Left lobe of liver (tissue), 2 donors: ENCODE measurements around the gene FNDC4. TPM values are rescaled to one million over a fixed set of nuclear protein-coding genes. Genes with fewer than 3 reads are reported as not detected.
A peak's percentile ranks its signal among the peaks of the same experiment; 100 is the strongest.

ENCODE experiments used
- ATAC-seq: fragments of 200-7000 bp; cut with Tn5 transposase; one replicate; pipeline ENCODE4 v1.9.1; 2020; ENCODE audit warnings: mild to moderate bottlenecking, moderate library complexity
- DNase-seq: peaks from one replicate; pipeline ENCODE4 v3.0.0-alpha.2; 2020; ENCODE audit warnings: low spot score
- total RNA-seq: library from RNA; stranded (reverse); gene quantifications from one replicate; pipeline ENCODE4 v1.2.1, GENCODE V29; 2021
- donor health status: DM: no; HTN: no; CAD: no; lungs with moderate emphysema.
- donor health status: DM: no; HTN: yes; CAD: no.

Gene FNDC4
- total RNA-seq, 1 donor from 2014 or later = 61.2 TPM

DNA sequence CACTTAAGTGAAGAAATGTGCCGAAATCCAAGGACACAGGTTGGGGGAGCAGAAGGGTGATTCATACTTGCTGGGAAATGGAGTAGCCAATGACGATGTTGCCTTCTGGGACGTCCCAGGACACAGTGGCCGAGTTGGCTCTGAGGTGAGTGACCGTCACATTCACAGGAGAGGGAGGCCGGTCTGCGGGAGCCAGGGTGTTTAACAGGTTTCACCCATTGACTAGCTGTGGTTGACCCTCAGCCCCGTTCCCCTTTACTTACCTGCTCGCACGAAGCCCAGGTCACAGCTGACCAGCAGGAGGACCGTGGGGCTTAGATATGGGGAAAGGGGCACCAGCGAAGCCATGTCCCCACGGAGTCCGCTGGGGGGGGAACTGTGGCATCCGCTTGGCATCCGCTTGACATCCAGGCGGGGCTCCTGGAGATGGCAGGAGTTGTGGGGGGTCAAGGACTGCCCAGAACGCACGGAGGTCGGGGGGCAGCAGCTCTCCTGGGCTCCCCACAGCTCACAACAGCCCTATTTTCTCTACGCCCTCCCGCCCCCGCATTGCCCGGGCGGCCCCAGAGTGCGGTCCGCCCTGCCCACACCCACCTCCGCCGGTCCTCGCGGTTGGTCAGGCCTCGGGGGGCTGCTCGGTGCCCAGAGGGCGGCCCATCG is 586 bp downstream of the FNDC4 start:
- peak; percentile 91 for DNase-seq
- peak; percentile 57 for ATAC-seq

DNA sequence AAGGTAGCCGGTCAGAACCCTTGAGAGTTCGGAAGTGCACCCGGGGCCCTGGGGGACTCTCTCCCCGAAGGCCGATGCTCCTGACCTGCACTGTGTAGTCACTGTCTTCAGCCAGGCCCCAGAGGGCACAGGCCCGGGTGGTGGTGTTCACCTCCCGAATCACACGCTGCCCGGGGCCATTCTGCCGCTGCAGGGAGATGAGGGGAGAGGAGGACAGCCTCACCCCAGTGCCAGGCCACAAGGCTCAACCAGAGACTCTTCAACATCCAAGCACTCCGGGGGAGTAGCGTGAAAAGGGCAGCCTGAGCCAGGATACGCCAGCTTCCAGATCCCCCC is 1.1 kb downstream of the FNDC4 start:
- DNase-seq (no peak), ATAC-seq (no peak)

DNA sequence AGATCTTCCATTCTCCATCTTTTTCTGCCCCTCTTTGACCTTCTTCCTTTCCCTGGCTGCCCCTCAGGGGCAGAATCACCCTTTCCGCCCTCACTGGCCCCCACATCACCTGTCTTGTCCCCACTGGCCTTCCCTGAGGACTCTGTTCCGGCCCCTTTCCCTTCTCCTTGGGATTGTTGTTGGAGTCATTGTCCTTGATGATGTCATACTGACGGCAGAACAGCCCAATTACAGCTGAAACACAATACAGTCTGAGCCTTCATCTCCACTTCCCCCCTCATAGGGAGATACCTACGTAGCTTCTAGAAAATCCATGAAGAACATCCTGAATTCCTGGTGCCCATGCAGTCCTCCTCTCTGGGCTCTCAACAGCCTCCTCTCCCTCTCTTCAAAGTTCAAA is 2.4 kb downstream of the FNDC4 start:
- DNase-seq (no peak), ATAC-seq (no peak)

GRCh38 chr2:27489498-27490397 is 5.3 kb downstream of the FNDC4 start, which contains the start of gene IFT172:
Gene IFT172, minus strand, starts transcription at chr2:27489743. Its CDS starts 90 bp downstream, at chr2:27489653.
- DNase-seq = peak; percentile 100
- ATAC-seq = peak; percentile 86

- no peak for ATAC-seq
- no peak for DNase-seq
Observed at GRCh38 chr2:27489118-27489497, 5.9 kb downstream of the FNDC4 start.

DNA sequence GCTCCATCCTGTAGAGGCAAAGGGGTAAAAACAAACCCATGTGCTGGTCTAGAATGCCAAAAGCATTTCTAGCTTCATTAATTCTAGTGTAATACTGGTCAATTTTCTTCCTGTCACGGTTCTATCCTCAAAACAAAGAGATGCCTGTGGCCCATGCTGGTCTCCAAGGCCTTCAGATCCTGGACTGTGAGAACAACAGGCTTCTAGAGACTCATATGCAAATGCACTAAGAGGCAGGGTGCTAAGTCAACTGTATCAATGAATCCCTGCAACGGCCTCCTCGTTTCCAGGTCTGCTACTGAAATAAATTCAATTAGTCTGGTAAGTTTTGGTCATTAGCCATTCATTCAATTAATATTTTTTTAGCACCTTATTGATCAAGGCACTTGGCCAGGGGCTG is 9.5 kb downstream of the FNDC4 start:
- ATAC-seq = no peak
- no peak for DNase-seq

DNA sequence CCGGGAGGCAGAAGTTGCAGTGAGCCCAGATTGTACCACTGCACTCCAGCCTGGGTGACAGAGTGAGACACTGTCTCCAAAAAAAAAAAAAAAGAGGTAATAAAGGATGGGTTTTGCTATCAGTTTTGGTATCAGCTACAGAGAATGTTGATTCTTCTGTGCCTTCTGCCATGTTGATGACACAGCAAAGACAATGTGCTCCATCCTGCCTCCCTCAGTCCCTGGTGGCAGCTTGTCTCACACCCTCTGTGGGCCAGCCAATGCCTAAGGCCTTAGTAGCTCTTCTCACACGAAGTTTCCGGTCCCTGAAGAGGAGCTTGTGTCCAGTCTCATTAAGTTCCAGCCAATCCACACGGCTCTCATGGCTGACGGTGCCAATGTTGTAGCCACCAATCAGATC is 23.0 kb downstream of the FNDC4 start:
- ATAC-seq (no peak), DNase-seq (no peak)

GRCh38 chr2:27464443-27464842 is 30.6 kb downstream of the FNDC4 start:
- ATAC-seq = no peak
- DNase-seq = no peak

DNA sequence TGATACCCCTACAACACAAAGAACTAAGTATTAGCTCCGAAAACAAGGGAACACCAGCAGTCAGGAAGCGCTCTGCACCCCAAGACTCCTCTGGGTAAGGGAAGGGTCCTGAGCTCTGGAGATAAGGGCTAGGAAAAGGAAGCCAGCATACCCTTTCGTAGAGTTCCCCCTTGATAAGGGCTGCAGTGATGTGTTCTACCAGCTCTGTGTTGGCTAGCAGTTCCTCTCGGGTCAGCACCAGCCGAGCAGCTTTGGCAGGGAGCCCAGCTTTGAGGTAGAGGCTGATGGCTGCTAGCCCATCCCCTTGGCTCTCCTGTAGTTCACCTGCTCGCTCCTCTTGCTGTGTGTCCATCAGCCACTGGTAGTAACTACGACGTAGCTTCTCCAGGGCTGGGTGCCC is 33.9 kb downstream of the FNDC4 start:
- DNase-seq = peak; percentile 73
- ATAC-seq = peak; percentile 92

- ATAC-seq = no peak
- DNase-seq = no peak
Observed at GRCh38 chr2:27453968-27454367, 41.0 kb downstream of the FNDC4 start.

- DNase-seq (no peak), ATAC-seq (no peak)
Observed at GRCh38 chr2:27451095-27451494, 43.9 kb downstream of the FNDC4 start.

- DNase-seq = no peak
- ATAC-seq = no peak
Observed at GRCh38 chr2:27448381-27448780, 46.6 kb downstream of the FNDC4 start.

GRCh38 chr2:27446057-27446456 is 48.9 kb downstream of the FNDC4 start:
- DNase-seq (peak; percentile 61), ATAC-seq (peak; percentile 65)

DNA sequence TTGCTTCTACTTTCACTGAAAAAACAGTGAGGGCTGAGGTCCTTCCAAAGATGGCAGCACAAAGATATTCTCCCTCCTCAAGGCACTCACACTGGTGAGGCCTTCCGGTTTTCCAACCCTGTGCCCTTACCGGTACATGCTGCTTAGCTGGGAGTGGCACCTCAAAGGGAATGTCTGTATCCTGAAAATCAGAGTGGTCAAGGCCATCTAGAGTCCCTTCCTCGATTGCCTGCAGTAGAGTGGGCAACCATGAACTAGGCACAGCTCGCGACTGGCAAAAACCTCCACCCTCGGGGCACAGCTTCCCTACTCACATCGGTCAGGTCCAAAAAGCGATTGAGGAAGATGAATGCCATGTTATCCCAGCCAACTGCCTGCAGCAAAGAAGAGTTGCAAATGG is 49.4 kb downstream of the FNDC4 start:
- ATAC-seq = no peak

GRCh38 chr2:27445155-27445554 is 49.8 kb downstream of the FNDC4 start:
- ATAC-seq (no peak), DNase-seq (no peak)

More for the DNA sequence above, 49.4 kb downstream of the FNDC4 start:
- DNase-seq = no peak

GRCh38 chr2:27442920-27443282 is 52.1 kb downstream of the FNDC4 start:
- peak; percentile 5 for ATAC-seq
- DNase-seq = no peak

- ATAC-seq = peak; percentile 95
- DNase-seq = peak; percentile 69
Observed at GRCh38 chr2:27441958-27442919, 52.8 kb downstream of the FNDC4 start, which contains the start of gene KRTCAP3. Gene KRTCAP3, plus strand, starts transcription at chr2:27442381. Its CDS starts 32 bp downstream, at chr2:27442413.
